HepG2 (cell line): Measurements from ENCODE around the gene ENPP7. TPM values are rescaled to one million over a fixed set of nuclear protein-coding genes. Genes with fewer than 3 reads are reported as not detected.

Experiments
- ADNP ChIP-seq: sonication (generic); formaldehyde crosslinking; IDR thresholded peaks from 2 replicates; pipeline ENCODE4 v1.4.0; 2020; ENCODE audit warnings: missing genetic modification reagents
- AGO1 ChIP-seq: fragments of 200-400 bp; formaldehyde crosslinking; IDR thresholded peaks from 2 replicates; pipeline ENCODE4 v1.6.1; 2017; ENCODE audit warnings: mild to moderate bottlenecking, low read depth, low read length, moderate library complexity; ENCODE audit not compliant: poor library complexity, severe bottlenecking
- ATM ChIP-seq: fragments of 450-650 bp; IDR thresholded peaks from 2 replicates; pipeline ENCODE4 v1.7.1; 2017; ENCODE audit warnings: mild to moderate bottlenecking, borderline replicate concordance
- CBX5 ChIP-seq: sonication (generic); formaldehyde crosslinking; IDR thresholded peaks from 2 replicates; pipeline ENCODE4 v1.4.0; 2020; ENCODE audit warnings: missing genetic modification reagents, borderline replicate concordance
- DNMT3B ChIP-seq: conservative IDR thresholded peaks from 2 replicates; pipeline ENCODE4 v1.6.1; 2016; ENCODE audit warnings: missing biosample characterization, control low read depth
- HIVEP1 ChIP-seq: sonication (generic); formaldehyde crosslinking; IDR thresholded peaks from 2 replicates; pipeline ENCODE4 v1.4.0; 2020; ENCODE audit warnings: mild to moderate bottlenecking, missing genetic modification reagents
- HMG20B ChIP-seq: conservative IDR thresholded peaks from 2 replicates; pipeline ENCODE4 v1.6.1; 2016; ENCODE audit warnings: missing genetic modification reagents, missing compliant biosample characterization
- KDM5B ChIP-seq: sonication (generic); formaldehyde crosslinking; IDR thresholded peaks from 2 replicates; pipeline ENCODE4 v1.4.0; 2020; ENCODE audit warnings: missing genetic modification reagents, mild to moderate bottlenecking, borderline replicate concordance
- KMT2B ChIP-seq: IDR thresholded peaks from 2 replicates; pipeline ENCODE4 v1.6.1; 2016; ENCODE audit warnings: missing genetic modification reagents, missing compliant biosample characterization
- MAZ ChIP-seq, 2 experiments: sonication (generic) in 1 of 2; formaldehyde crosslinking in 1 of 2; IDR thresholded peaks; 2 replicates each; pipeline versions ENCODE4 v1.5.0 to v1.6.1; 2012 to 2020; ENCODE audit warnings: low read depth in 2 of 2, mild to moderate bottlenecking in 2 of 2, borderline replicate concordance in 1 of 2, improper control_type of control experiment in 1 of 2, low read length in 1 of 2, missing genetic modification reagents in 1 of 2, moderate library complexity in 1 of 2
- MBNL3 ChIP-seq: fragments of 250-450 bp; sonication (Bioruptor Pico); conservative IDR thresholded peaks from 2 replicates; pipeline ENCODE4 v1.8.0; 2022; ENCODE audit warnings: mild to moderate bottlenecking, inconsistent platforms
- MED1 ChIP-seq: sonication (generic); formaldehyde crosslinking; IDR thresholded peaks from 2 replicates; pipeline ENCODE4 v1.4.0; 2020; ENCODE audit warnings: missing genetic modification reagents
- NFIB ChIP-seq: sonication (generic); formaldehyde crosslinking; IDR thresholded peaks from 2 replicates; pipeline ENCODE4 v1.9.0; 2021; ENCODE audit warnings: missing genetic modification reagents, mild to moderate bottlenecking, borderline replicate concordance
- NR2F1 ChIP-seq, 2 experiments: fragments of 450-650 bp in 1 of 2; formaldehyde crosslinking in 1 of 2; IDR thresholded peaks; 2 replicates each; pipeline versions ENCODE4 v1.5.0 to v1.6.1; 2016 to 2020; ENCODE audit warnings: mild to moderate bottlenecking in 1 of 2, missing compliant biosample characterization in 1 of 2, missing genetic modification reagents in 1 of 2, moderate library complexity in 1 of 2
- TOPORS ChIP-seq: sonication (generic); formaldehyde crosslinking; IDR thresholded peaks from 2 replicates; pipeline ENCODE4 v1.8.0; 2023; ENCODE audit warnings: mild to moderate bottlenecking, missing genetic modification reagents
- ZIK1 ChIP-seq: sonication (generic); formaldehyde crosslinking; IDR thresholded peaks from 2 replicates; pipeline ENCODE4 v1.5.0; 2020; ENCODE audit warnings: mild to moderate bottlenecking, low read depth, missing genetic modification reagents, borderline replicate concordance
- ZMAT3 ChIP-seq: sonication (generic); formaldehyde crosslinking; conservative IDR thresholded peaks from 2 replicates; pipeline ENCODE4 v1.7.0; 2021; ENCODE audit warnings: missing genetic modification reagents
- ZNF446 ChIP-seq: sonication (generic); formaldehyde crosslinking; IDR thresholded peaks from 2 replicates; pipeline ENCODE4 v1.5.0; 2020; ENCODE audit warnings: mild to moderate bottlenecking, missing genetic modification reagents
- ZNF598 ChIP-seq: sonication (generic); formaldehyde crosslinking; IDR thresholded peaks from 2 replicates; pipeline ENCODE4 v1.5.1; 2020; ENCODE audit warnings: mild to moderate bottlenecking, missing genetic modification reagents, borderline replicate concordance
- ZSCAN5A ChIP-seq: sonication (generic); formaldehyde crosslinking; IDR thresholded peaks from 2 replicates; pipeline ENCODE4 v1.8.0; 2022; ENCODE audit warnings: mild to moderate bottlenecking, missing genetic modification reagents, borderline replicate concordance
- polyA plus RNA-seq, 8 experiments: library from polyadenylated mRNA; depleted of rRNA in 3 of 8; stranded (reverse) in 7 of 8; unstranded in 1 of 8; fragments of >200 nt; fragmentation: Illumina TruSeq in 4 of 8; extraction: Trizol in 4 of 8; gene quantifications; 2 replicates each; pipeline versions ENCODE4 v1.2.1 to v1.2.3, GENCODE V29; 2011 to 2016; ENCODE audit warnings: low read depth in 4 of 8, missing spikeins in 1 of 8, mixed read lengths in 1 of 8; ENCODE audit not compliant: insufficient read depth in 1 of 8
- total RNA-seq, 5 experiments: library from RNA; depleted of rRNA; stranded (reverse); fragments of >200 nt; fragmentation: Illumina TruSeq; extraction: Trizol; gene quantifications; 2 replicates each; pipeline ENCODE4 v1.2.3, GENCODE V29; 2016; ENCODE audit warnings: low read depth in 1 of 5
- TF ChIP-seq, protein P1 (sequence below): sonication (generic); formaldehyde crosslinking; IDR thresholded peaks from 2 replicates; pipeline ENCODE4 v1.4.0; 2020; ENCODE audit warnings: missing genetic modification reagents
- TF ChIP-seq, protein P2 (sequence below): sonication (generic); formaldehyde crosslinking; IDR thresholded peaks from 2 replicates; pipeline ENCODE4 v1.9.0; 2022; ENCODE audit warnings: missing genetic modification reagents, mild to moderate bottlenecking, borderline replicate concordance

Gene ENPP7
- total and polyA plus RNA-seq, 2 of the 13 experiments (the other 11 are each of a cell fraction or from before 2014, with no cell fraction given), result 1.1 to 2.2 TPM

DNA sequence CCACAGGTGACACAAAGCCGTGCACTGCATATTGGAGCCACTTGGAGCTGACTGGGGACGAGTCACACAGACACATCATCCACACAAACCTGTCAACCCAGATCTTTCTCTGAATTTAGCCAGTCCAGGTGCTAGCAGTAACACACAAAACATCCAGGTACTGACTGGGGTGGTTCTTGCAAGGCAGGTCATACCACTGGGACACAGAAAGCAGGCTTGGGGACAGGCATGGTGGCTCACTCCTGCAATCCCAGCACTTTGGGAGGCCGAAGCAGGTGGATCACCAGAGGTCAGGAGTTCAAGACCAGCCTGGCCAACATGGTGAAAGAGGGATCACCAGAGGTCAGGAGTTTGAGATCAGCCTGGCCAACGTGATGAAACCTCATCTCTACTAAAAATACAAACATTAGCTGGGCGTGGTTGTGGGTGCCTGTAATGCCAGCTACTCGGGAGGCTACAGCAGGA is 14.9 kb downstream of the ENPP7 start (continued):
- TF ChIP-seq, protein P1, sequence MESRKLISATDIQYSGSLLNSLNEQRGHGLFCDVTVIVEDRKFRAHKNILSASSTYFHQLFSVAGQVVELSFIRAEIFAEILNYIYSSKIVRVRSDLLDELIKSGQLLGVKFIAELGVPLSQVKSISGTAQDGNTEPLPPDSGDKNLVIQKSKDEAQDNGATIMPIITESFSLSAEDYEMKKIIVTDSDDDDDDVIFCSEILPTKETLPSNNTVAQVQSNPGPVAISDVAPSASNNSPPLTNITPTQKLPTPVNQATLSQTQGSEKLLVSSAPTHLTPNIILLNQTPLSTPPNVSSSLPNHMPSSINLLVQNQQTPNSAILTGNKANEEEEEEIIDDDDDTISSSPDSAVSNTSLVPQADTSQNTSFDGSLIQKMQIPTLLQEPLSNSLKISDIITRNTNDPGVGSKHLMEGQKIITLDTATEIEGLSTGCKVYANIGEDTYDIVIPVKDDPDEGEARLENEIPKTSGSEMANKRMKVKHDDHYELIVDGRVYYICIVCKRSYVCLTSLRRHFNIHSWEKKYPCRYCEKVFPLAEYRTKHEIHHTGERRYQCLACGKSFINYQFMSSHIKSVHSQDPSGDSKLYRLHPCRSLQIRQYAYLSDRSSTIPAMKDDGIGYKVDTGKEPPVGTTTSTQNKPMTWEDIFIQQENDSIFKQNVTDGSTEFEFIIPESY (CRISPR knock-in tag), result 0 out of 2 replicates have a peak, but pooled peaks have one; percentile 18
- TF ChIP-seq ZMAT3 (CRISPR knock-in tag), result 0 out of 2 replicates have a peak, but pooled peaks have one; percentile 17
- TF ChIP-seq AGO1, result no peak
- peak; percentile 32; the same call in 1 of the 2 replicates for TF ChIP-seq ADNP (CRISPR knock-in tag)
- TF ChIP-seq, protein P2, sequence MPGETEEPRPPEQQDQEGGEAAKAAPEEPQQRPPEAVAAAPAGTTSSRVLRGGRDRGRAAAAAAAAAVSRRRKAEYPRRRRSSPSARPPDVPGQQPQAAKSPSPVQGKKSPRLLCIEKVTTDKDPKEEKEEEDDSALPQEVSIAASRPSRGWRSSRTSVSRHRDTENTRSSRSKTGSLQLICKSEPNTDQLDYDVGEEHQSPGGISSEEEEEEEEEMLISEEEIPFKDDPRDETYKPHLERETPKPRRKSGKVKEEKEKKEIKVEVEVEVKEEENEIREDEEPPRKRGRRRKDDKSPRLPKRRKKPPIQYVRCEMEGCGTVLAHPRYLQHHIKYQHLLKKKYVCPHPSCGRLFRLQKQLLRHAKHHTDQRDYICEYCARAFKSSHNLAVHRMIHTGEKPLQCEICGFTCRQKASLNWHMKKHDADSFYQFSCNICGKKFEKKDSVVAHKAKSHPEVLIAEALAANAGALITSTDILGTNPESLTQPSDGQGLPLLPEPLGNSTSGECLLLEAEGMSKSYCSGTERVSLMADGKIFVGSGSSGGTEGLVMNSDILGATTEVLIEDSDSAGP (CRISPR knock-in tag), result 0 out of 2 replicates have a peak, but pooled peaks have one; percentile 17
- 0 out of 2 replicates have a peak, but pooled peaks have one; percentile 62 for TF ChIP-seq NFIB (CRISPR knock-in tag)
- no peak for TF ChIP-seq ZNF598 (CRISPR knock-in tag)
- no peak for TF ChIP-seq CBX5 (CRISPR knock-in tag)
- 0 out of 2 replicates have a peak, but pooled peaks have one; percentile 14 for TF ChIP-seq KMT2B (CRISPR knock-in tag)
- no peak for TF ChIP-seq MED1 (CRISPR knock-in tag)
- peak; percentile 53; the same call in 1 of the 2 replicates for TF ChIP-seq ZNF446 (CRISPR knock-in tag)
- TF ChIP-seq KDM5B (CRISPR knock-in tag), result peak; percentile 52; the same call in 1 of the 2 replicates
- TF ChIP-seq DNMT3B (CRISPR knock-in tag), result no peak
- TF ChIP-seq HIVEP1, result 0 out of 2 replicates have a peak, but pooled peaks have one; percentile 25
- TF ChIP-seq MBNL3 (CRISPR knock-in tag), result no peak
- TF ChIP-seq MAZ (IDR thresholded peaks at IDR 0.05; ENCODE audit: borderline replicate concordance, low read depth, low read length), result no peak
- no peak for TF ChIP-seq MAZ (CRISPR knock-in tag; IDR thresholded peaks at IDR 0.05; ENCODE audit: low read depth)
- TF ChIP-seq NR2F1 (CRISPR knock-in tag; IDR thresholded peaks at IDR 0.05), result peak; percentile 21 to 24; a peak in 1 of 4 replicates
- no peak for TF ChIP-seq ATM
- TF ChIP-seq HMG20B, result no peak
- 0 out of 2 replicates have a peak, but pooled peaks have one; percentile 53 for TF ChIP-seq TOPORS (CRISPR knock-in tag)
- 0 out of 2 replicates have a peak, but pooled peaks have one; percentile 37 for TF ChIP-seq ZIK1
- no peak for TF ChIP-seq ZSCAN5A (CRISPR knock-in tag)
